Neural crest cell (in vitro differentiated cells): ENCODE measurements around the gene MAP1A. TPM values are rescaled to one million over a fixed set of nuclear protein-coding genes. Genes with fewer than 3 reads are reported as not detected.
"Not testable (repeated sequence)": the region's sequence is repeated elsewhere in the genome, so short reads cannot be mapped to it uniquely, and the experiment has no call there.

Experiments
- DNase-seq: peaks from one replicate; pipeline ENCODE4 v3.0.0; 2021; ENCODE audit warnings: low read depth, mixed read lengths, low spot score
- H3K27ac Mint-ChIP-seq: one replicate; pipeline ENCODE4 v1.8.0; 2021; ENCODE audit warnings: mild to moderate bottlenecking, mixed read lengths; ENCODE audit not compliant: unreplicated experiment
- H3K27me3 Mint-ChIP-seq: 2 replicates; pipeline ENCODE4 v1.8.0; 2021; ENCODE audit warnings: low read depth, mild to moderate bottlenecking, mixed read lengths
- H3K36me3 Mint-ChIP-seq: 2 replicates; pipeline ENCODE4 v1.8.0; 2021; ENCODE audit warnings: low read depth, mild to moderate bottlenecking, mixed read lengths
- H3K4me1 Mint-ChIP-seq: 2 replicates; pipeline ENCODE4 v1.8.0; 2021; ENCODE audit warnings: mixed read lengths
- H3K4me3 Mint-ChIP-seq: one replicate; pipeline ENCODE4 v1.8.0; 2021; ENCODE audit warnings: mild to moderate bottlenecking, mixed read lengths
- H3K9me3 Mint-ChIP-seq: 2 replicates; pipeline ENCODE4 v1.8.0; 2021; ENCODE audit warnings: mixed read lengths
- total RNA-seq: library from RNA; stranded (reverse); gene quantifications from 2 replicates; pipeline ENCODE4 v1.2.1, GENCODE V29; 2021
- TF ChIP-seq, protein P1 (sequence below): fragments of 200-600 bp; sonication (generic); conservative IDR thresholded peaks from 2 replicates; pipeline ENCODE4 v1.5.0; 2021; ENCODE audit warnings: antibody characterized with exemption, mild to moderate bottlenecking

The MAP1A gene
- total RNA-seq, 1 donor from 2014 or later: 25.2 TPM

DNA sequence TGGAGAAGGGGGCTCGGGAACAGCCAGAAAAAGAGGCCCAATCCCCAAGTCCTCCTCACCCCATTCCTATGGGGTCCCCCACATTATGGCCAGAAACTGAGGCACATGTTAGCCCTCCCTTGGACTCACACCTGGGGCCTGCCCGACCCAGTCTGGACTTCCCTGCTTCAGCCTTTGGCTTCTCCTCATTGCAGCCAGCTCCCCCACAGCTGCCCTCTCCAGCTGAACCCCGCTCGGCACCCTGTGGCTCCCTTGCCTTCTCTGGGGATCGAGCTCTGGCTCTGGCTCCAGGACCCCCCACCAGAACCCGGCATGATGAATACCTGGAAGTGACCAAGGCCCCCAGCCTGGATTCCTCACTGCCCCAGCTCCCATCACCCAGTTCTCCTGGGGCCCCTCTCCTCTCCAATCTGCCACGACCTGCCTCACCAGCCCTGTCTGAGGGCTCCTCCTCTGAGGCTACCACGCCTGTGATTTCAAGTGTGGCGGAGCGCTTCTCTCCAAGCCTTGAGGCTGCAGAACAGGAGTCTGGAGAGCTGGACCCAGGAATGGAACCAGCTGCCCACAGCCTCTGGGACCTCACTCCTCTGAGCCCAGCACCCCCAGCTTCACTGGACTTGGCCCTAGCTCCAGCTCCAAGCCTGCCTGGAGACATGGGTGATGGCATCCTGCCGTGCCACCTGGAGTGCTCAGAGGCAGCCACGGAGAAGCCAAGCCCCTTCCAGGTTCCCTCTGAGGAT, 10.6 kb downstream of the MAP1A start:
- H3K27ac Mint-ChIP-seq: no peak overlapping the region
- H3K27me3 Mint-ChIP-seq: no peaks in the 10 kb centered on the region
- peaks cover 7% of the 10 kb centered on the region for H3K4me1 Mint-ChIP-seq
- no peak overlapping the region for H3K4me3 Mint-ChIP-seq
- peaks cover 8% of the 10 kb centered on the region for H3K9me3 Mint-ChIP-seq
- DNase-seq: no peak
- TF ChIP-seq, protein P1, sequence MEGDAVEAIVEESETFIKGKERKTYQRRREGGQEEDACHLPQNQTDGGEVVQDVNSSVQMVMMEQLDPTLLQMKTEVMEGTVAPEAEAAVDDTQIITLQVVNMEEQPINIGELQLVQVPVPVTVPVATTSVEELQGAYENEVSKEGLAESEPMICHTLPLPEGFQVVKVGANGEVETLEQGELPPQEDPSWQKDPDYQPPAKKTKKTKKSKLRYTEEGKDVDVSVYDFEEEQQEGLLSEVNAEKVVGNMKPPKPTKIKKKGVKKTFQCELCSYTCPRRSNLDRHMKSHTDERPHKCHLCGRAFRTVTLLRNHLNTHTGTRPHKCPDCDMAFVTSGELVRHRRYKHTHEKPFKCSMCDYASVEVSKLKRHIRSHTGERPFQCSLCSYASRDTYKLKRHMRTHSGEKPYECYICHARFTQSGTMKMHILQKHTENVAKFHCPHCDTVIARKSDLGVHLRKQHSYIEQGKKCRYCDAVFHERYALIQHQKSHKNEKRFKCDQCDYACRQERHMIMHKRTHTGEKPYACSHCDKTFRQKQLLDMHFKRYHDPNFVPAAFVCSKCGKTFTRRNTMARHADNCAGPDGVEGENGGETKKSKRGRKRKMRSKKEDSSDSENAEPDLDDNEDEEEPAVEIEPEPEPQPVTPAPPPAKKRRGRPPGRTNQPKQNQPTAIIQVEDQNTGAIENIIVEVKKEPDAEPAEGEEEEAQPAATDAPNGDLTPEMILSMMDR: no peak
- H3K36me3 Mint-ChIP-seq: peaks cover 35% of the 10 kb centered on the region

- TF ChIP-seq, protein P1: no peak
- Mint-ChIP-seq H3K36me3 (peaks cover 29% of the 10 kb centered on the region), H3K4me3 (no peak overlapping the region)
Measured at GRCh38 chr15:43528542-43529007, 11.2 kb downstream of the MAP1A start.

GRCh38 chr15:43529141-43529540, 11.7 kb downstream of the MAP1A start:
- no peak for DNase-seq

More at GRCh38 chr15:43528542-43529007, 11.2 kb downstream of the MAP1A start:
- no peaks in the 10 kb centered on the region for H3K27me3 Mint-ChIP-seq
- no peak overlapping the region for H3K27ac Mint-ChIP-seq
- peaks cover 7% of the 10 kb centered on the region for H3K4me1 Mint-ChIP-seq
- H3K9me3 Mint-ChIP-seq: peaks cover 5% of the 10 kb centered on the region
- DNase-seq: no peak

GRCh38 chr15:43529587-43530345, 12.4 kb downstream of the MAP1A start:
- Mint-ChIP-seq H3K27ac (no peak overlapping the region), H3K36me3 (peaks cover 20% of the 10 kb centered on the region), H3K27me3 (no peaks in the 10 kb centered on the region), H3K9me3 (peaks cover 5% of the 10 kb centered on the region), H3K4me3 (no peak overlapping the region), H3K4me1 (peaks cover 7% of the 10 kb centered on the region)
- DNase-seq: no peak
- TF ChIP-seq, protein P1: no peak

More at GRCh38 chr15:43529141-43529540, 11.7 kb downstream of the MAP1A start:
- Mint-ChIP-seq H3K27me3 (no peaks in the 10 kb centered on the region), H3K27ac (no peak overlapping the region), H3K36me3 (peaks cover 23% of the 10 kb centered on the region), H3K4me3 (no peak overlapping the region), H3K9me3 (peaks cover 5% of the 10 kb centered on the region), H3K4me1 (peaks cover 7% of the 10 kb centered on the region)
- TF ChIP-seq, protein P1: no peak

DNA sequence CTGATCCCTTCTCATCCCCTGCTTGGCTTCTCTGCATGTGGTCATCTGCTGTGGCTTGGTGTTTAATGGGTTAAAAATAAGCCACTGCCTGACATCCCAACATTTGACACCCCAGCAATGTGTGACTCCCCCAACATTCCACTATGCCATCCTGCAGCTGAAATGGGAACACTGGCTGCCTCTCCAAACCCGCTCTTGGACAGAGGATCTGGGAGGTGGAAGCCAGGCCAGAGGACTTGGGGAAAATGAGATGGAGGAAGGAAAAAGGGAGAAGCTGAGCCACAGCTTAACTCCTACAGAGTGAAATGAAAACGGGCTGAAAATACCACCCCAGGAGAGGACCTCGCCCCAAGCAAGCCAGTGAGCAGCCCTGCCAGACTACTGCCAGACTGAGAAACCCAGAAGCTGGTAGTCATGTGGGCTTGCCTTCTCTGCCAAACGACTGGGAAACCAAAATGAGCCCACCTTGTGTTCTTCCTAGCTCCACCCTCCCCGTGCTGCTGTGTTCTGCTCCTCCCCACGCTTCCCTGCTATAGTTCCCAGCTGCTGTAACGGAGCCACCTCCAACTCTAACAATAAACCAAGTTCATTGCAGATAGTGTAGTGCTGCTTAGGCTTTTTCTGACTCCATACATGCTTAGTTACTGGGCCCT, 13.7 kb downstream of the MAP1A start:
- peak overlapping the region; percentile 55 for H3K27ac Mint-ChIP-seq
- no peaks in the 10 kb centered on the region for H3K27me3 Mint-ChIP-seq
- TF ChIP-seq, protein P1: no peak
- no peak for DNase-seq
- H3K36me3 Mint-ChIP-seq: peaks cover 13% of the 10 kb centered on the region
- H3K4me3 Mint-ChIP-seq: peak overlapping the region; percentile 36
- peaks cover under 1% of the 10 kb centered on the region for H3K9me3 Mint-ChIP-seq
- peaks cover 7% of the 10 kb centered on the region for H3K4me1 Mint-ChIP-seq

DNA sequence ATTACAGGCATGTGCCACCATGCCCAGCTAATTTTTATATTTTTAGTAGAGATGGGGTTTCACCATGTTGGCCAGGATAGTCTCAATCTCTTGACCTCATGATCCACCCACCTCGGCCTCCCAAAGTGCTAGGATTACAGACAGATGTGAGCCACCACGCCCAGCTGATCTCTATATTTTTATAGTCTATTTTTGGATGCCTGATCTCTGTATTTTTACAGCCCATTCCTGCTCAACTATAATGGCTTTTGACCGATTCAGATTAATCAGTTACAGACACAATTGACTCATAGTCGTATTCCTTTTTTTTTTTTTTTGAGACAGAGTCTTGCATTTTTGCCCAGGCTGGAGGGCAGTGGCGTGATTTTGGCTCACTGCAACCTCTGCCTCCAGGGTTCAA, 15.4 kb downstream of the MAP1A start:
- not testable (repeated sequence) for H3K27me3 Mint-ChIP-seq, H3K4me3 Mint-ChIP-seq, H3K4me1 Mint-ChIP-seq, H3K36me3 Mint-ChIP-seq, DNase-seq, H3K9me3 Mint-ChIP-seq, H3K27ac Mint-ChIP-seq
